H1 (cell line): ENCODE results near the gene BTBD9. TPM values are rescaled to one million over a fixed set of nuclear protein-coding genes. Genes with fewer than 3 reads are reported as not detected.

Experiments used
- ATF2 ChIP-seq: IDR thresholded peaks from 2 replicates; pipeline ENCODE4 v1.6.1; 2012; ENCODE audit warnings: low read length, inconsistent platforms
- BCL11A ChIP-seq, 2 experiments: IDR thresholded peaks; one replicate each; pipeline ENCODE4 v1.6.1; 2011; ENCODE audit warnings: low read depth in 2 of 2, low read length in 2 of 2, mild to moderate bottlenecking in 2 of 2
- CEBPB ChIP-seq: IDR thresholded peaks from 2 replicates; pipeline ENCODE4 v1.6.1; 2012; ENCODE audit warnings: low read depth, low read length
- CHD1 ChIP-seq: IDR thresholded peaks from 2 replicates; pipeline ENCODE4 v1.6.1; 2012; ENCODE audit warnings: low read depth, low read length, improper control_type of control experiment
- E2F6 ChIP-seq: IDR thresholded peaks from 2 replicates; pipeline ENCODE4 v1.6.1; 2012; ENCODE audit warnings: inconsistent platforms
- JUND ChIP-seq: IDR thresholded peaks from 2 replicates; pipeline ENCODE4 v1.6.1; 2011; ENCODE audit warnings: mild to moderate bottlenecking, improper control_type of control experiment, low read length
- POU5F1 ChIP-seq: IDR thresholded peaks from 2 replicates; pipeline ENCODE4 v1.6.1; 2011; ENCODE audit warnings: low read depth, mild to moderate bottlenecking, low read length, moderate library complexity
- SP1 ChIP-seq: IDR thresholded peaks from 2 replicates; pipeline ENCODE4 v1.6.1; 2011; ENCODE audit warnings: low read depth, low read length
- TCF12 ChIP-seq: IDR thresholded peaks from 2 replicates; pipeline ENCODE4 v1.6.1; 2011; ENCODE audit warnings: low read depth, mild to moderate bottlenecking, low read length
- ZNF274 ChIP-seq: IDR thresholded peaks from 2 replicates; pipeline ENCODE4 v1.7.0; 2012; ENCODE audit warnings: low read length, borderline replicate concordance; ENCODE audit errors: extremely low read depth
- polyA plus RNA-seq, 7 experiments: library from polyadenylated mRNA; depleted of rRNA in 3 of 7; stranded (reverse) in 5 of 7; unstranded in 2 of 7; fragments of >200 nt in 5 of 7; fragments of 200-250 nt in 2 of 7; gene quantifications; 1 replicate in 5 of 7; 2 replicates in 1 of 7; 4 replicates in 1 of 7; pipeline versions ENCODE4 v1.2.1 to v1.2.3, GENCODE V29; 2011 to 2013; ENCODE audit warnings: missing spikeins in 2 of 7, mixed read lengths in 2 of 7
- total RNA-seq: library from RNA; stranded (reverse); fragmentation: NEBNext Ultra II Directional; extraction: Animal tissue kit (Norgen Biotek cat#: 25700); gene quantifications from 2 replicates; pipeline ENCODE4 v1.2.1, GENCODE V29; 2021

Gene BTBD9
- total and polyA plus RNA-seq, 2 of the 8 experiments (the other 6 are each of a cell fraction or from before 2014, with no cell fraction given) = 0.92 to 4.1 TPM

GRCh38 chr6:38477680-38478260 is 162.0 kb downstream of the BTBD9 start (continued):
- TF ChIP-seq E2F6 = 0 out of 2 replicates have a peak, but pooled peaks have one; percentile 19
- TF ChIP-seq BCL11A (IDR thresholded peaks at IDR 0.05; ENCODE audit: low read depth in 2 of 2, low read length in 2 of 2) = no peak
- TF ChIP-seq JUND = peak; percentile 34; the same call in 1 of the 2 replicates
- TF ChIP-seq SP1 = peak; percentile 39; the same call in 1 of the 2 replicates
- 0 out of 2 replicates have a peak, but pooled peaks have one; percentile 58 for TF ChIP-seq TCF12
- no peak for TF ChIP-seq POU5F1
- TF ChIP-seq ATF2 = peak; percentile 85; the same call in 1 of the 2 replicates
- TF ChIP-seq CHD1 = no peak
- TF ChIP-seq ZNF274 = no peak
- 0 out of 2 replicates have a peak, but pooled peaks have one; percentile 16 for TF ChIP-seq CEBPB
